BJ (cell line): ENCODE measurements around the gene LAMA1. TPM values are rescaled to one million over a fixed set of nuclear protein-coding genes. Genes with fewer than 3 reads are reported as not detected.

Experiments used
- CTCF ChIA-PET: fragments of 350-600 bp; formaldehyde crosslinking; extraction: SDS; loops from one replicate; lab custom pipeline; 2021; ENCODE audit warnings: antibody characterized with exemption, inconsistent platforms; lab: Yijun Ruan, JAX
- POLR2A ChIA-PET: fragments of 300-600 bp; sonication (Branson Sonifier 250); formaldehyde crosslinking; extraction: SDS; loops from one replicate; lab custom pipeline; 2021; ENCODE audit warnings: antibody characterized with exemption; lab: Charles Lee
- DNase-seq: peaks from one replicate; pipeline ENCODE4 v3.0.0-alpha.2; 2011; ENCODE audit warnings: low read depth
- H3K27me3 ChIP-seq: 2 replicates; pipeline ENCODE4 v1.6.0; 2011; ENCODE audit warnings: low read length; ENCODE audit not compliant: control insufficient read depth, insufficient read depth
- H3K36me3 ChIP-seq: 2 replicates; pipeline ENCODE4 v1.5.1; 2011; ENCODE audit warnings: low read length; ENCODE audit not compliant: control insufficient read depth, insufficient read depth
- H3K4me3 ChIP-seq: 2 replicates; pipeline ENCODE4 v1.5.1; 2011; ENCODE audit warnings: low read depth, mild to moderate bottlenecking, control low read depth, low read length
- polyA plus RNA-seq: library from polyadenylated mRNA; depleted of rRNA; stranded (reverse); fragments of >200 nt; gene quantifications from 2 replicates; pipeline ENCODE4 v1.2.3, GENCODE V29; 2011
- TF ChIP-seq, protein P1 (sequence below): IDR thresholded peaks from 2 replicates; pipeline ENCODE4 v1.5.1; 2011; ENCODE audit warnings: low read depth, mild to moderate bottlenecking, control low read depth, inconsistent platforms, low read length, moderate library complexity; ENCODE audit not compliant: insufficient read depth

Gene LAMA1
- polyA plus RNA-seq, 1 experiment, result 3.4 TPM

GRCh38 chr18:6962571-6963451 is 154.8 kb downstream of the LAMA1 start:
- no peaks in the 10 kb centered on the region for H3K27me3 ChIP-seq
- TF ChIP-seq, protein P1, sequence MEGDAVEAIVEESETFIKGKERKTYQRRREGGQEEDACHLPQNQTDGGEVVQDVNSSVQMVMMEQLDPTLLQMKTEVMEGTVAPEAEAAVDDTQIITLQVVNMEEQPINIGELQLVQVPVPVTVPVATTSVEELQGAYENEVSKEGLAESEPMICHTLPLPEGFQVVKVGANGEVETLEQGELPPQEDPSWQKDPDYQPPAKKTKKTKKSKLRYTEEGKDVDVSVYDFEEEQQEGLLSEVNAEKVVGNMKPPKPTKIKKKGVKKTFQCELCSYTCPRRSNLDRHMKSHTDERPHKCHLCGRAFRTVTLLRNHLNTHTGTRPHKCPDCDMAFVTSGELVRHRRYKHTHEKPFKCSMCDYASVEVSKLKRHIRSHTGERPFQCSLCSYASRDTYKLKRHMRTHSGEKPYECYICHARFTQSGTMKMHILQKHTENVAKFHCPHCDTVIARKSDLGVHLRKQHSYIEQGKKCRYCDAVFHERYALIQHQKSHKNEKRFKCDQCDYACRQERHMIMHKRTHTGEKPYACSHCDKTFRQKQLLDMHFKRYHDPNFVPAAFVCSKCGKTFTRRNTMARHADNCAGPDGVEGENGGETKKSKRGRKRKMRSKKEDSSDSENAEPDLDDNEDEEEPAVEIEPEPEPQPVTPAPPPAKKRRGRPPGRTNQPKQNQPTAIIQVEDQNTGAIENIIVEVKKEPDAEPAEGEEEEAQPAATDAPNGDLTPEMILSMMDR, result no peak
- DNase-seq, result no peak
- H3K36me3 ChIP-seq, result no peaks in the 10 kb centered on the region; the same call in 1 of the 2 replicates
- POLR2A ChIA-PET, result no interaction called here
- CTCF ChIA-PET, result interaction anchor here (0.6 to 1.3 kb wide), 3 partner anchors 17 to 406 kb away, joined by 3 to 7 read pairs (median 4); no protein-coding TSS in a partner anchor
- no peak overlapping the region for H3K4me3 ChIP-seq

- Histone ChIP-seq H3K36me3 (no peaks in the 10 kb centered on the region; the same call in 1 of the 2 replicates), H3K4me3 (no peak overlapping the region), H3K27me3 (no peaks in the 10 kb centered on the region)
- TF ChIP-seq, protein P1, result no peak
- ChIA-PET POLR2A (no interaction called here), CTCF (no interaction called here)
- no peak for DNase-seq
Observed at GRCh38 chr18:6961331-6961730, 156.3 kb downstream of the LAMA1 start.

GRCh38 chr18:6960656-6961055 is 156.9 kb downstream of the LAMA1 start:
- peak; percentile 56 for DNase-seq
- H3K4me3 ChIP-seq, result no peak overlapping the region
- CTCF ChIA-PET, result interaction anchor here (1.2 kb wide), 1 partner anchor 17 kb away, joined by 3 read pairs; no protein-coding TSS in a partner anchor
- TF ChIP-seq, protein P1, result no peak
- POLR2A ChIA-PET, result no interaction called here
- H3K36me3 ChIP-seq, result no peaks in the 10 kb centered on the region; the same call in 1 of the 2 replicates
- H3K27me3 ChIP-seq, result no peaks in the 10 kb centered on the region

DNA sequence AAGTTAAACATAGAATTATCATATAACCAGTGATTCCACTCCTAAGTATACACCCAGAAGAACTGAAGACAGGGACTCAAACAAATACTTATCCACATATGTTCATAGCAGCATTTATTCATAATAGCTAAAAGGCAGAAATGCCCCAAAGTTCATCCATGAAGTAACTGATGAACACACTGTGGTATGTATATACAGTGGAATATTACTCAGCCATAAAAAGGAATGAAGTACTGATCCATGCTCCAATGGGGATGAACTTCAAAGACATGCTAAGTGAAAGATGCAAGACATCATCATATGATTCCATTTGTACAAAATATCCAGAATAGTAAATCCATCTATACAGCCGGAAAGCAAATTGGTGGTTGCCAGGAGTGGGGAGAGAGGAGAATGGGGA is 157.5 kb downstream of the LAMA1 start:
- CTCF ChIA-PET, result interaction anchor here (1.2 kb wide), 1 partner anchor 18 kb away, joined by 3 read pairs; no protein-coding TSS in a partner anchor
- Histone ChIP-seq H3K27me3 (no peaks in the 10 kb centered on the region), H3K4me3 (no peak overlapping the region), H3K36me3 (no peaks in the 10 kb centered on the region; the same call in 1 of the 2 replicates)
- POLR2A ChIA-PET, result no interaction called here
- TF ChIP-seq, protein P1, result no peak
- DNase-seq, result no peak

- CTCF ChIA-PET, result no interaction called here
- no peak overlapping the region for H3K4me3 ChIP-seq
- no peaks in the 10 kb centered on the region for H3K27me3 ChIP-seq
- DNase-seq, result no peak
- no peaks in the 10 kb centered on the region; the same call in 1 of the 2 replicates for H3K36me3 ChIP-seq
- POLR2A ChIA-PET, result no interaction called here
- TF ChIP-seq, protein P1, result no peak
Observed at GRCh38 chr18:6959110-6959509, 158.5 kb downstream of the LAMA1 start.
